Measurements from ENCODE around the gene SH3BP4. TPM values are rescaled to one million over a fixed set of nuclear protein-coding genes. Genes with fewer than 3 reads are reported as not detected.

SH3BP4 gene
- polyA plus RNA-seq, 1 donor: 33.7 TPM

DNA sequence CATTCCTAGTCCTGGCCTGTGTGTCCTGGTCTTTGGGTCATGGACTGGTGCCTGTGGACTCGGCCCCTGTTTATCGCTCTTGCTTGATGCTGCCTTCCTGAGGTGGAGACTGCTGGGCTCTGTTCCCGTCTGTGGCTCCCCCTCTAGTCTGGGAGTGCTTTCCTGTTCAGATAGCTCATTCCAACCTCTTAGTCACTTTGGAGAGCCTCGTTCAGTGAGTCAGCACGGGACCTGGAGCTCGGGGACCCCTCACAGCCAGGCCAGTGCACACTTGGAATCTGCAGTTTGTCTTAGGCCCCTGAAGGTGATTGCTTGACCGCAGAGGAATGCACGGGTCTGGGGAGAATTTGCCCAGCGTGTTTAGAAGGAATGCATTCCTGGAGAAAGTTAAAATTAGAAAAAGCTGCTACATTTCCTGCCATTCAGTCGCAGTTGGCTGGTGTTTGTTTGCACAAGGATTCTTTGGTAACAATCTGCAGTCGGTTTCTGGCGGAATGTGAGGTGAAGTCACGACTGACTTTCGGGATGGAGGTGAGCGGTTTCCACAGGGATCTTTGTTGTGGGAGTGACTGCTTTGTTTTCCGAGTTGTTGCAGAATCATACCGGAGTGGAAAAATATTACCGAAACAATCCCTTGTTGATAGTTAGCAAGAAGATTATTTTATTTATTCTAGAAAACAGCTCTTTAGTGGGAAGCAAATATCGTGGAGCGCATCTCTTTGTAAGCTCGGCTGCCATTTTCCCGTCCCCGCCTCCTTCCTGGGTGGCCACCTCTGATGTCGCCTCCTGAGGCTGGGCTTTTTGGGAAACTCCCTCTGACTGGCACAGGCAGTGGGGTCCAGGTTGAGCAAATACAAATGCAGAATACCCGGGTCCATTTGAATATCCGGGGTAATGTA, 29.6 kb downstream of the SH3BP4 start:
- peak; percentile 80 for DNase-seq

DNA sequence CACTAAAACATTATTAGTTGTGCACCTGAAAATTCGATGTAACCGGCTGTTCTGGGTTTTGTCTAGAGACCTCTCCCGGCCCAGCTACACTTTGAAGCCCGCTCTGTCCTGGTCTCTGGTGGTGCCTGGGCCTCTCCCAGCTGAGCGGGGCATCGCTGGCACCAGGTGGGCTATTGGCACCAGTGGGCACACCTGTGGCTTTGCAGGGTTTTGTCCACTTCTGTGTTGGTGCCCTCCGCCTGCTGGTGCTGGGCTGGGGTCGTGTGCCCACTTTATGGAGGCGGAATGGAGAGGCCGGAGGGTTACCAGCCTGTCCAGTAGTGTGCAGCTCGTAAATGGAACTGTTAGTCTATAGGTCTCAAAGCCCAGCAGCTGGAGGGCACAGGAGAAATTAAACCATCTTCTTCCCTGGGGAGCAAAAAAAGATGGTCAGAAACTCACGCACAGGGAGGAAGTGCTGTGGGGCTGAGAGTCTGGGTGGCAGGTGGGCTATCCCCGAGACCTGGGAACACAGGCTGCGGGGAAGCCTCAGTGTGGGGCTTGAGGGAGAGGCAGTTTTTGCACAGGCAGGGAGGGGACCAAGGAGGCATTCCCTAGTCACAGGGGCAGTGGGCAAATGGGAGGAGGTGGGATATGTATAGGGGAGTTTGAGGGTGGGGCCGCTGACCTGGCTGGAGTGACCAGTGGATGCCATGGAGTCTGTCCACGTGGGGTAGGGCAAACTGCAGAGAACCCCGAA, 30.4 kb downstream of the SH3BP4 start:
- DNase-seq: no peak

DNA sequence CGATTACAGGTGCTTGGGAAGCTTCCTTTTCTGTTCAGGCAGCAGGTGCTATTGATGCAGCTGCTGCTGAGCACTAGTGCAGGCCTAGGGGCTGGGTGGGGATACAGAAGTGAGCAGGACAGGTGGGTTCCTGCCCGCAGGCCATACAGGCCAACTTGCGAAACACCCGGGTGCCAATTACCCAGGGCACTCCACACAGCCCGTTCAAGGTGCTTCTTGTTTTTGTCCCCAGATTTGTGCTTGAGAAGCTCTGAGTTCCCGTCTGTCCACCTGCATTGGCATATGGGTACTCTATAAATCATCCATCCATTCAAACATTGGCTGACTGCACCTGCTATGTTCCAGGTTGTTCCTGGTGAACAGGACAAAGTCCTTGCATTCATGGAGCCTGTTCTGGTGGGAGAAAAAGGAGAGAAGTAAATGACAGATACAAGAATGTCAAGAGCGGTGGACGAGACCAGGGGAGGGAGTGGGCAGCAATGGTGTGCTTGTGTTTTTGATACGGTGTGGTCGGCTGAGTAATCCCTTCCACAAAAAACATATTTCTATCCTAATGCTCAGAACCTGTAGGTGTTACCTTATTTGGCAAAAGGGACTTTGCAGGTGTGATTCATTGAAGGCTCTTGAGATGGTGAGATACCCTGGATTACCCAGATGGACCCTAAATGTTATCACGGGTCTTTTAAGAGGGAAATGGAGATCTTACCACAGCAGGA, 31.4 kb downstream of the SH3BP4 start:
- DNase-seq: no peak

DNA sequence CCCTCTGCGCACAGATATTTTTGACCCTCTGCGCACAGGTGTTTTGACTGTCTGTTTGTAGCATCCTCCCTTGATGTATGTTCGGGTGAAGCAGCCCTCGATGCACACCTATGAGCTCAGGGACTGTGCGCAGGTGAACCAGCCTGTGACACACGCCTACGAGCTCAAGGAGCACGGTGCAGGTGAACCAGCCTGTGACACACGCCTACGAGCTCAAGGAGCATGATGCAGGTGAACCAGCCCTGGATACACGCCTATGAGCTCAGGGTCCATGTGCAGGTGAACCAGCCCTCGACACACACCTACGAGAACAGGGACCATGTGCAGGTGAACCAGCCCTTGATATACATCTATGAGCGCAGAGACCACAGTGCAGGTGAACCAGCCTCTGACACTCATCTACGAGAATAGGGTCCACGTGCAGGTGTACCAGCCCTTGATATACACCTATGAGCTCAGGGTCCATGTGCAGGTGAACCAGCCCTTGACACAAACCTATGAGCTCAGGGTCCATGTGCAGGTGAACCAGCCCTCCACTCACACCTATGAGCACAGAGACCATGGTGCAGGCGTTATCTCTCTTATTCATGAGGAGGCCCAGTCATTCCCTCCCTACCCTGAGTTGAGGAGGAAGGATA, 33.9 kb downstream of the SH3BP4 start:
- no peak for DNase-seq

DNA sequence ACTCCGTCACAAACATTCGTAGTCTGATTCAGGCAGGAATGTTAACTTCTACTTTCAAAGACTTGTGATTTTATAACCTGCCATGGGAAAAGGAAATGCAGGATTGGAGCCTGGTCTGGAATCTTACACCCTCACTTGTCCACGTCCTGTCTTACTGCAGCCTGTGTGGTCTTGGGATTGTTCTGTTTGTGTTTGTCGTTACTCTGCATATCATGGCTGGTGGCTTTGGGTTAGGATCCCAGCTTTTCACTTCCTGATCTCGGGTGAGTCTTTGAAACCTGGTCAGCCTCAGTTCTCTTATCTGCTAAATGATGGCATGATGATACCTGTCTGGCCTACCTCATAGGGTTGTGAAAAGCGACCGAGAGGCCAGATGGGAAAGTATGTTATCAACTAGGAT, 34.6 kb downstream of the SH3BP4 start:
- no peak for DNase-seq

DNA sequence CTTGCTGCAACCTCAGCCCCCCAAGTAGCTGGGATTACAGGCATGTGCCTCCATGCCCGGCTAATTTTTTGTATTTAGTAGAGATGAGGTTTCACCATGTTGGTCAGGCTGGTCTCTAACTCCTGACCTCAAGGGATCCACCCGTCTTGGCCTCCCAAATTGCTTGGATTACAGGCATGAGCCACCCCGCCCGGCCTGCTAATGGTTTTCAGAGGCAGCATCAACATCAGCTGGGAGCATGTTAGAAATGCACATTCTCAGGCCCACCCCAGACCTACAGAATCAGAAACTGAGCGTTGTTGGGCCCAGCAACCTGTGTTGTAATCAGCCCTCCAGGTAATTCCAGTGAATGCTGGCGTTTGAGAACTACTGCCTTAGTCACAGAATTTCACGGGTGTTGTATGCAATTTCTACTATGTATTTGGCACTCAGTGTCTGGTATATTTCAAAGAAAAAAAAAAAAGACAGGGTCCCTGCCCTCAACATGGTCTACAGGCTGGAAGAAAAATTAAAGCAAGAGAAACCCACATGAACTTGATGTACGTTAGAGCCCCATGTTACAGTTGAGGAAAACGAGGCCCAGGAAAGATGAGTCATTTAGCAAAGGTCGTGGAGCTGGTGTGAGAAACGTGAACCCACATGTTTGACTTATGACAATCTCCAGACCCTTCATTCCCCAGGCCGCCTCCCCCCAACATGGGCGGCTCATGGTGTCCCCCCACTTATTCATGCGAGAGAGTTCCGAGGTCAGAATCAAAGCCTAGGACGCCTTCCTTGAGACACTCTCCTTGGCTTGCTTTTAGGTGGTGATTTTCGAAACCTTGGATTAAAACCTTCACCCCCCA, 35.3 kb downstream of the SH3BP4 start:
- DNase-seq: no peak

GRCh38 chr2:234987754-234988153, 35.9 kb downstream of the SH3BP4 start:
- no peak for DNase-seq

DNA sequence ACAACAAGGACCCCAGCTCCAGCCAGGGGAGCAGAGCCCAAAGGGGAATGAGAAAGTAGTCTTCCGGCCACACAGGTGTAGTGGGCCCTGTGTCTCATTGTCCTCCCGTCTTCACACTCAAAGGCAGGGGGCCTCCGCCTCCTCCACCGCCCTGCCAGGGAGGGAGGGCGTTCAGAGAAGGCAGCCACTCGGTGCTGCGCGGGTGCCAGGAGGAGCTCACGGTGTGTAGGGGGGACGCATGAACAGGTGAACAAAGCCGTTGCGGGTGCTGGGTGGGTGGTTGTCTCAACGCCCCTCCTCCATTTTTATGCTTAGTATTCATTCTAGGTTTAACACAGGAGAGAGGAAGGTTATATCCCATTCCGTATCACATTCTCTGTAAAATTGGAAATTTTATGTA, 36.7 kb downstream of the SH3BP4 start:
- no peak for DNase-seq

- DNase-seq: no peak
Measured at GRCh38 chr2:234989183-234989701, 37.4 kb downstream of the SH3BP4 start.

DNA sequence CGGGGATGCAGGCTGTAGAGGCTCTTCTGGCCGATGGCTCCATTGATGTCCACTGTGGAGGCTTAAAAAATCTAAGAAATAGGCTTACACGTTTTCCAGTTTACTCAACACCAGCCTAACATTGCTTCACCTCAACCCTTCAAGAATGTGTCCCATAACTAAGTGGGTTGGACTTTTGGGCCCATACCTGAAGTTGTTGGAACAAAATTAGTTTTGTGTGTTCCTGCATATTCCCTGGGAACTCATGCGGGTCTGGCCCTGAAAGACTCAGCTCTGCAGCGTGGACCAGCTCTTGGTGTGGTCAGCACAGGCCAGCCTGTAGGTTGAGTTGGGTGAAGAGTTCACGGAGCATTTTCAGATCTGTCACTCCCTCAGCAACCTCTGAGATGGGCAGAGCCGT, 38.5 kb downstream of the SH3BP4 start:
- no peak for DNase-seq

DNA sequence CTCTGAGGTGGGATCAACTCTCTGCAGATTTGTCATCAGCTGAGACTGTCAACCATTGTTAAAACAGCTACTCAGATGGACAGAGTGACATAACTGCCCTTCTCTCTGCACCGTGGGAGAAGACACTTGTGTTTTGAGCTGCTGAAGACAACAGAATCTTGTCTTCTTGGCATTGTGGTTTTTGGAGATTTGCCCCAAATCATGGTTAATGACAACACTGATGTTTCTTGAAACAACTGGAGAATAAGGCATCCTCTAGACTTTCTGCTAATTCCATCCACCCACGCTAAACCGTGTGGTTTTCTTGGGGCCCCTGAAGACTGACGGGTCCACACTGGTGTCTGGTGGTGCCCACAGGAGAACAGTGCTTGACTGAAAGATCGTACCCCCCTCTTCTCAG, 39.5 kb downstream of the SH3BP4 start:
- DNase-seq: no peak

DNA sequence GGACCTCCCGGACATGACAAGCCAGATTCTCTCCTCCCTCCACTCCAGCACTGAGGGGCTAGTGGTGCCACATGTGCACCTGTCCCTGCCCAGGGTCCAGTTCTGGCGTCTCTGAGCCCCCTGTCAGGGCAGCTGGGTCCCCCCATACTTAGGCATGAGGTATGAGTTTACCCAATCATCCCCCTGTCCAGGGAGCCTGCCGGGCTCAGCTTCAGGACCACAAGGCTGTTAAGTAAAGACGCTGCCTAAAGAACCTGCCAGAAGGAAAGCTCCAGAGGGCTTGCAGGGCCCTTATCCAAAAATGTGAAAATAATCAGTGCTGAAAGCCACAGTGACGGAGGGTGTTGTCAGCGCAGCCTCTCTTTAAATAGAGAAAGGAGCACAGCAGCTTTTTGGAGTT, 40.0 kb downstream of the SH3BP4 start:
- DNase-seq: no peak

GRCh38 chr2:234992196-234992595, 40.4 kb downstream of the SH3BP4 start:
- no peak for DNase-seq

DNA sequence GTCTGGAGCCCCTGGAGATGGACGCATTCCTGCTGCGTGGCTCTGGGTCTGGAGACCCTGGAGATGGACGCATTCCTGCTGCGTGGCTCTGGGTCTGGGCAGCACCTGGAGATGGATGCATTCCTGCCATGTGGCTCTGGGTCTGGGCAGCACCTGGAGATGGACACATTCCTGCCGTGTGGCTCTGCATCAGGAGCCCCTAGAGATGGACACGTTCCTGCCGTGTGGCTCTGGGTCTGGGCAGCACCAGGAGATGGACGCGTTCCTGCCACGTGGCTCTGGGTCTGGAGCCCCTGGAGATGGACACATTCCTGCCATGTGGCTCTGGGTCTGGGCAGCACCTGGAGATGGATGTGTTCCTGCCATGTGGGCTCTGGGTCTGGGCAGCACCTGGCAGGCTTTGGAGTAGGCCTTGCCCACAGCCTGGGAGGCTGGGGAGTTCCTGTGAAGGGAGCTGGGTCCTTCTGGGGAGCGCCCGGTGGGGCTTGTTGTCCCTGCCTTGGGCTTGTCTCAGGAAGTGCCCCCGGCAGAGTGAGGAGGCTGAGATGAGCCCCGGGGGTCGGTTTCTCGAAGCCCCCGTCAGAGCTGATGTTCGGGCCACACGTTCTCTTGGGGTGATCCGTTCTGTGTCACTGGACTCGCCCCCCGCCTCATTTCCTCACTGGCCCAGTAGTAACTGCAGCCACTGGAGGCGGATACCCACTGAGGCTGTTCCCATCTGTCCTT, 41.0 kb downstream of the SH3BP4 start:
- DNase-seq: no peak

GRCh38 chr2:234993541-234993981, 41.7 kb downstream of the SH3BP4 start:
- no peak for DNase-seq

DNA sequence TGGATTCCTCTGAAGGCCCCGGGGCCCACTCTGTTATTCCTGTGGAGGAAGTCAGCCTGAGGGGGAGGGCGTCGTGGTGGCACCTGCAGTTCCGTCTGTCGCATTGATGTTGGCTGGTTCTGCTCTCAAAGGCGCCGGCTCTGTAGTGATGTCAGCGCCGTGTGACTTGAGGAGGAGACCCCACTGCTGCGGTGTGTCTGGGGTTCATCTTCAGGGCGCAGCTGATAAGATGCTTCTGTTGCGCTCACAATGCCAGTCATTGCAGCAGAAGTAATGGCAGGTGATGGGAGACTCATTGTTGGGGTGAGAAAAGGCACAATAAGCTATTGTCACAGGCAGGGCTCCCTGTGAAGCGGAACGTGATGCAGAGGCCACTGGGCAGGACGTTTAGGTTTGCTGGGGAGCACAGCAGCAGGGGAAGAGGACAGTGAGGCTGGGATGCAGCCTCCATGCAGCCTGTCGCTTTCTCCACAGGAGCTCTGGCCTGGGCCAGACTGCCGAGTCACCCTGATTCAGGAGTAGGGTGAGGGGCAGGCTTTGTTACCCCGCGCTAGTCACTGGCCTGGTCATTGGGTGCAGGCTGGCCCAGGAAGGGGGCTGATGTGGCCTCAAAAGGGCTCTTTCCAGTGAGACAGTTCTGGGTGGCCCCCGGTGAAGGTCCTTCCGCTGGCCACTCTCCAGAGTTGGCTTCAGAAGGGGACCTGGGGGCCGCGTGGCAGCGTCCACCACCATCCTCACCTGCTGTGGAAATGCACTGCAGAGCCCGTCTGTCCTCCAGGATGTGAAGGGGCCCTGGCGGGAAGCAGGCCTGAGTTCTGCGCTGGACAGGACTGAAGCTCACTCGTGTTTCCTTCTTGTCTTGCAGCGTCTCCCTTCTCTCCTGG, 42.9 kb downstream of the SH3BP4 start:
- DNase-seq: no peak

GRCh38 chr2:234995332-234996068, 43.7 kb downstream of the SH3BP4 start:
- no peak for DNase-seq

Data from left kidney (tissue), 2 donors.